Vagina (tissue), 2 donors: Measurements from ENCODE around the gene GPR150. TPM values are rescaled to one million over a fixed set of nuclear protein-coding genes. Genes with fewer than 3 reads are reported as not detected.

Experiments used
- DNase-seq, 2 donors: peaks; one replicate each; pipeline ENCODE4 v3.0.0-alpha.2; 2017; ENCODE audit errors: extremely low spot score in 2 of 2
- H3K27ac ChIP-seq: fragments of 200-600 bp; sonication (generic); one replicate; pipeline ENCODE4 v1.5.1; 2019
- H3K27me3 ChIP-seq: fragments of 200-600 bp; sonication (generic); one replicate; pipeline ENCODE4 v1.5.1; 2019
- H3K36me3 ChIP-seq, 2 donors: fragments of 200-600 bp; sonication (generic); one replicate each; pipeline ENCODE4 v1.5.1; 2017 to 2019
- H3K4me1 ChIP-seq: fragments of 200-600 bp; sonication (generic); one replicate; pipeline ENCODE4 v1.5.1; 2019
- H3K4me3 ChIP-seq, 2 donors: fragments of 200-600 bp; sonication (generic); 1 replicate in 1 of 2; 2 replicates in 1 of 2; pipeline ENCODE4 v1.5.1; 2016 to 2019
- H3K9me3 ChIP-seq: fragments of 200-600 bp; sonication (generic); one replicate; pipeline ENCODE4 v1.5.1; 2019
- POLR2A ChIP-seq, 2 donors: fragments of 450-650 bp; IDR thresholded peaks; one replicate each; pipeline ENCODE4 v1.6.1; 2017; ENCODE audit warnings: antibody characterized with exemption in 2 of 2, mild to moderate bottlenecking in 2 of 2, moderate library complexity in 2 of 2
- POLR2AphosphoS5 ChIP-seq, 2 donors: sonication (generic); formaldehyde crosslinking; IDR thresholded peaks; one replicate each; pipeline ENCODE4 v1.9.0; 2017; ENCODE audit warnings: antibody characterized with exemption in 2 of 2, mild to moderate bottlenecking in 2 of 2, low read depth in 1 of 2; ENCODE audit not compliant: insufficient read depth in 1 of 2
- intact Hi-C: fragments of 100-400 bp; cut with DNase I; formaldehyde crosslinking; loops from one replicate; pipeline ENCODE4 v1.15.1; 2023
- total RNA-seq: library from RNA; depleted of rRNA; stranded (reverse); fragments of >200 nt; gene quantifications from one replicate; pipeline ENCODE4 v1.2.3, GENCODE V29; 2016
- TF ChIP-seq, protein P1 (sequence below), 3 experiments: fragments of 450-650 bp in 2 of 3; fragments of 200-600 bp in 1 of 3; sonication (generic) in 1 of 3; IDR thresholded peaks; one replicate each; pipeline ENCODE4 v1.5.1; 2017 to 2019; ENCODE audit warnings: antibody characterized with exemption in 3 of 3, mild to moderate bottlenecking in 2 of 3, moderate library complexity in 2 of 3

GPR150 gene
- total RNA-seq, 1 donor from 2014 or later: 1.7 TPM

DNA sequence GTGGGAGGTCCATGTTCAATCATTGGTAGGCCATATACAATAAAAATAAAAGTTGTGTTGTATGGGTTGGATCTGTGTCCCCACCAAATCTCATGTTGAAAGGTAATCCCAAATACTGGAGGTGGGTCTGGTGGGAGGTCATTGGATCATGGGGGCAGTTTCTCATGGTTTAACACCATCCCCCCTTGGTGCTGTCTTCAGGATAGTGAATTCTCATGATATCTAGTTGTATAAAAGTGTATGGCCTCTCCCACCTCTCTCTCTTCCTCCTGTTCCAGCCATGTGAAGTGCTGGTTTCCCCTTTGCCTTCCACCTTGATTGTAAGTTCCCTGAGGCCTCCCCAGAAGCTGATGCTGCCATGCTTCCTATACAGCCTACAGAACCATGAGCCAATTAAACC, 47.8 kb downstream of the GPR150 start:
- Histone ChIP-seq H3K27ac (no peak overlapping the region), H3K9me3 (no peaks in the 10 kb centered on the region)
- DNase-seq: no peak

DNA sequence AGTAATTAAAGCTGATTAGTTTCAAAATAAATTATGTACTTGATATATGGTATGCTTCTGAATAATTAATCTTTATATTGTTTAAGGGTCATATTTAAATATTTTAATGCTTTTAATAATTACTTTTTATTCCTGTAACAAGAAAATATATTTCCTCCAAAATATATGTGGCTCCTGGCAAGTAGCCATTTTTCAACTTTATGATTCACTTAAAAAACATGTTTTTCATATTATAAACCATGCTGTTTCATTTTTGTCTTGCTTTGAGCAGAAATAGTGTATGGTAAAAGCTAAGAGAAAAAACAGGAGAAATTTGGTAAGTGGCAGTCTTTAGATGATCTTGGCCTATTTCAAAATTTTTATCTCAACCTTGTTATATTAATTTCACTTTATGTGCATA, 48.3 kb downstream of the GPR150 start:
- Histone ChIP-seq H3K4me1 (peaks cover 4% of the 10 kb centered on the region), H3K9me3 (no peaks in the 10 kb centered on the region), H3K4me3 (no peak overlapping the region), H3K27me3 (no peaks in the 10 kb centered on the region), H3K36me3 (no peaks in the 10 kb centered on the region), H3K27ac (no peak overlapping the region)
- intact Hi-C loops: loop anchor here (5.0 kb wide), 1 partner anchor 109 kb away; no protein-coding TSS in a partner anchor
- no peak for DNase-seq
- TF ChIP-seq POLR2A (IDR thresholded peaks at IDR 0.05): no peak
- TF ChIP-seq, protein P1, sequence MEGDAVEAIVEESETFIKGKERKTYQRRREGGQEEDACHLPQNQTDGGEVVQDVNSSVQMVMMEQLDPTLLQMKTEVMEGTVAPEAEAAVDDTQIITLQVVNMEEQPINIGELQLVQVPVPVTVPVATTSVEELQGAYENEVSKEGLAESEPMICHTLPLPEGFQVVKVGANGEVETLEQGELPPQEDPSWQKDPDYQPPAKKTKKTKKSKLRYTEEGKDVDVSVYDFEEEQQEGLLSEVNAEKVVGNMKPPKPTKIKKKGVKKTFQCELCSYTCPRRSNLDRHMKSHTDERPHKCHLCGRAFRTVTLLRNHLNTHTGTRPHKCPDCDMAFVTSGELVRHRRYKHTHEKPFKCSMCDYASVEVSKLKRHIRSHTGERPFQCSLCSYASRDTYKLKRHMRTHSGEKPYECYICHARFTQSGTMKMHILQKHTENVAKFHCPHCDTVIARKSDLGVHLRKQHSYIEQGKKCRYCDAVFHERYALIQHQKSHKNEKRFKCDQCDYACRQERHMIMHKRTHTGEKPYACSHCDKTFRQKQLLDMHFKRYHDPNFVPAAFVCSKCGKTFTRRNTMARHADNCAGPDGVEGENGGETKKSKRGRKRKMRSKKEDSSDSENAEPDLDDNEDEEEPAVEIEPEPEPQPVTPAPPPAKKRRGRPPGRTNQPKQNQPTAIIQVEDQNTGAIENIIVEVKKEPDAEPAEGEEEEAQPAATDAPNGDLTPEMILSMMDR (IDR thresholded peaks at IDR 0.05): no peak
- TF ChIP-seq POLR2AphosphoS5 (IDR thresholded peaks at IDR 0.05; ENCODE audit: insufficient read depth in 1 of 2, low read depth in 1 of 2): no peak

More for the DNA sequence above, 47.8 kb downstream of the GPR150 start:
- intact Hi-C loops: loop anchor here (5.0 kb wide), 1 partner anchor 110 kb away; no protein-coding TSS in a partner anchor
- Histone ChIP-seq H3K4me3 (no peak overlapping the region), H3K27me3 (no peaks in the 10 kb centered on the region), H3K36me3 (no peaks in the 10 kb centered on the region), H3K4me1 (peaks cover 4% of the 10 kb centered on the region)
- no peak for TF ChIP-seq POLR2A (IDR thresholded peaks at IDR 0.05)
- TF ChIP-seq, protein P1 (IDR thresholded peaks at IDR 0.05): no peak
- TF ChIP-seq POLR2AphosphoS5 (IDR thresholded peaks at IDR 0.05; ENCODE audit: insufficient read depth in 1 of 2, low read depth in 1 of 2): no peak

DNA sequence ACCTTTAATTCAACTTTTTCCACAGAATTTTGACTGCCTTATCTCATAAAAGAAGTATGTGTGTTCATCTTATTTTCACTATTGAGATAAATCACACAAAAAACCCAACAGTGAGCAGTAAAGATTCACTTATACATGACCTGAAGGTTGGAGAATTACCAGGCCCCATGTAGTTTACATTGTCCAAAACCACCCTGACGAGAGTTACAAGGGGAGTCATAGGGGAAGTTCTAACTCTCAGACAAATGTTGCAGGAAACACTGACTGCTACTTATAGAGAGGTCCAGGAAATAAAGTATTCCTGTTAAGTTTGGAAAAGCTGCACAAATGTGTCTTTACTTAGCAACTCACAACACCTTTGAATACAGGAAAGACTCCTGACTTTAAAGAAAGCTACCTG, 48.8 kb downstream of the GPR150 start:
- Histone ChIP-seq H3K27ac (no peak overlapping the region), H3K4me3 (no peak overlapping the region), H3K4me1 (peaks cover 4% of the 10 kb centered on the region), H3K36me3 (no peaks in the 10 kb centered on the region), H3K9me3 (no peaks in the 10 kb centered on the region), H3K27me3 (no peaks in the 10 kb centered on the region)
- intact Hi-C loops: loop anchor here (5.0 kb wide), 1 partner anchor 109 kb away; no protein-coding TSS in a partner anchor
- no peak for DNase-seq
- TF ChIP-seq POLR2AphosphoS5 (IDR thresholded peaks at IDR 0.05; ENCODE audit: insufficient read depth in 1 of 2, low read depth in 1 of 2) (no peak), POLR2A (IDR thresholded peaks at IDR 0.05) (no peak)
- TF ChIP-seq, protein P1 (IDR thresholded peaks at IDR 0.05): no peak

DNA sequence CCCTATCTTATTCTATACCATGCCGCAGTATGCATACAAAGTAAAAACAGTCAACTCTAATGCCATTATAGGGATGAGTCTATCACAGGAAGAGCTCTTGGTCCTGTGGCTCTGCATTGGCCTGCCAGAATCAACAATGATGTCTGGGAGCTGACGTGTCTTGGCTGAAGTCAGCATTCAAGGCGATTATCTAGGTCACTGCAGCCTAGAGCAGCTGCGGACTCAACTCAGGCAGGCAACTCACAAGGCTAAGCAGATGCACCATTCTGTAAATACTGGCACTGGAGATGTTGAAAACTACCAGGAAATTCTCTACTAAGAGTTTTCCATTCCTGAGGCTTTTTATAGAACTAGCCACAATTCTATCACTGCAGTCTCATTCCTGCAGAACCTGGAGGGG, 49.7 kb downstream of the GPR150 start:
- TF ChIP-seq POLR2AphosphoS5 (IDR thresholded peaks at IDR 0.05; ENCODE audit: insufficient read depth in 1 of 2, low read depth in 1 of 2): peak; percentile 25 to 40
- TF ChIP-seq, protein P1 (IDR thresholded peaks at IDR 0.05): no peak
- Histone ChIP-seq H3K9me3 (no peaks in the 10 kb centered on the region), H3K27me3 (no peaks in the 10 kb centered on the region), H3K4me1 (peaks cover 4% of the 10 kb centered on the region), H3K27ac (peak overlapping the region; percentile 67), H3K36me3 (no peaks in the 10 kb centered on the region), H3K4me3 (no peak overlapping the region)
- intact Hi-C loops: loop anchor here (5.0 kb wide), 1 partner anchor 108 kb away; no protein-coding TSS in a partner anchor
- peak in 1 of 2 donors; percentile 94 for DNase-seq

DNA sequence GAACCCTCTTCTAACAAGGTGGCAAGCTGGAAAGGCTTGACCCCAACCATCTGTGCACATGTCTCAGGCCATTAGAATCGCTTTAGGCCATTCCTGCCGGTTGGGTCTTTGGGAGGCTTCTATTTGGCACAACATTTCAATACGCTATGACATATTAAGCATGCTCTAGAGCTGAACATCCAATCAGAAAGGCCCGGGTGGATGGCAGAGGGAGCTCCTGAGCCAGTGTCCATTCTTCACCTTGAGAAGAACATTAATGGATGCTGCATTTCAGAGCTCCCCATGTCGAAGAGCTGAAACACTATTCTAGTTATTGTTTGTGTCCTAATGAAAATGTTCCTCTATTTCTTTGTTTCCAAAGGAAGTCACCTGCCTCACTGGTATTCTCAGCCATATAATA, 50.1 kb downstream of the GPR150 start:
- intact Hi-C loops: loop anchor here (5.0 kb wide), 1 partner anchor 107 kb away; no protein-coding TSS in a partner anchor
- peaks cover 4% of the 10 kb centered on the region for H3K4me1 ChIP-seq
- peak overlapping the region; percentile 67 for H3K27ac ChIP-seq
- DNase-seq: no peak
- H3K27me3 ChIP-seq: no peaks in the 10 kb centered on the region
- TF ChIP-seq POLR2AphosphoS5 (IDR thresholded peaks at IDR 0.05; ENCODE audit: insufficient read depth in 1 of 2, low read depth in 1 of 2) (no peak), POLR2A (IDR thresholded peaks at IDR 0.05) (no peak)
- TF ChIP-seq, protein P1 (IDR thresholded peaks at IDR 0.05): no peak
- H3K36me3 ChIP-seq: no peaks in the 10 kb centered on the region
- H3K4me3 ChIP-seq: no peak overlapping the region
- H3K9me3 ChIP-seq: no peaks in the 10 kb centered on the region
